ENCODE results near the gene DPH7.

The DPH7 gene

GRCh38 chr9:137509198-137509597 lies 69.5 kb downstream of the DPH7 start:
- no peak overlapping the region for H3K4me3 ChIP-seq (ENCODE audit: low read length)
- no peaks in the 10 kb centered on the region for H3K4me1 ChIP-seq (ENCODE audit: insufficient read depth, low read length)
- H3K27me3 ChIP-seq (ENCODE audit: insufficient read depth, low read length): no peaks in the 10 kb centered on the region
- H3K9me3 ChIP-seq (ENCODE audit: insufficient read depth, low read depth, low read length): peaks cover 15% of the 10 kb centered on the region
- H3K36me3 ChIP-seq (ENCODE audit: insufficient read depth, low read depth, low read length): no peaks in the 10 kb centered on the region
- H3K9ac ChIP-seq (ENCODE audit: low read depth, low read length): no peak overlapping the region
- H3K27ac ChIP-seq (ENCODE audit: low read length): no peak overlapping the region

GRCh38 chr9:137506702-137507171 lies 72.0 kb downstream of the DPH7 start:
- Histone ChIP-seq H3K9me3 (ENCODE audit: insufficient read depth, low read depth, low read length) (peaks cover 29% of the 10 kb centered on the region), H3K36me3 (ENCODE audit: insufficient read depth, low read depth, low read length) (no peaks in the 10 kb centered on the region), H3K9ac (ENCODE audit: low read depth, low read length) (no peak overlapping the region), H3K4me3 (ENCODE audit: low read length) (no peak overlapping the region), H3K4me1 (ENCODE audit: insufficient read depth, low read length) (no peaks in the 10 kb centered on the region), H3K27ac (ENCODE audit: low read length) (no peak overlapping the region), H3K27me3 (ENCODE audit: insufficient read depth, low read length) (no peaks in the 10 kb centered on the region)

- Histone ChIP-seq H3K9me3 (ENCODE audit: insufficient read depth, low read depth, low read length) (peaks cover 33% of the 10 kb centered on the region), H3K4me1 (ENCODE audit: insufficient read depth, low read length) (no peaks in the 10 kb centered on the region), H3K4me3 (ENCODE audit: low read length) (no peak overlapping the region), H3K9ac (ENCODE audit: low read depth, low read length) (no peak overlapping the region), H3K36me3 (ENCODE audit: insufficient read depth, low read depth, low read length) (no peaks in the 10 kb centered on the region), H3K27me3 (ENCODE audit: insufficient read depth, low read length) (no peaks in the 10 kb centered on the region), H3K27ac (ENCODE audit: low read length) (no peak overlapping the region)
These were observed 72.5 kb downstream of the DPH7 start for GRCh38 chr9:137506274-137506673.

GRCh38 chr9:137505421-137506140 lies 73.1 kb downstream of the DPH7 start:
- no peaks in the 10 kb centered on the region for H3K36me3 ChIP-seq (ENCODE audit: insufficient read depth, low read depth, low read length)
- H3K27me3 ChIP-seq (ENCODE audit: insufficient read depth, low read length): no peaks in the 10 kb centered on the region
- H3K4me3 ChIP-seq (ENCODE audit: low read length): no peak overlapping the region
- no peaks in the 10 kb centered on the region for H3K4me1 ChIP-seq (ENCODE audit: insufficient read depth, low read length)
- H3K27ac ChIP-seq (ENCODE audit: low read length): no peak overlapping the region
- peaks cover 36% of the 10 kb centered on the region for H3K9me3 ChIP-seq (ENCODE audit: insufficient read depth, low read depth, low read length)
- H3K9ac ChIP-seq (ENCODE audit: low read depth, low read length): no peak overlapping the region

All from iPS-20b (cell line).